ENCODE results near the gene CNGB1. TPM values are rescaled to one million over a fixed set of nuclear protein-coding genes. Genes with fewer than 3 reads are reported as not detected.
A peak's percentile ranks its signal among the peaks of the same experiment; 100 is the strongest.

The CNGB1 gene
- total and polyA plus RNA-seq, 2 experiments from 2014 or later: not detected

- no peak overlapping the region for H3K4me2 ChIP-seq
- H3K27ac ChIP-seq: no peak overlapping the region
- H2AFZ ChIP-seq: no peak overlapping the region
- no peak for TF ChIP-seq CTCF (IDR thresholded peaks at IDR 0.05; ENCODE audit: poor library complexity)
- no peak for TF ChIP-seq EZH2phosphoT487 (IDR thresholded peaks at IDR 0.05; ENCODE audit: low read depth, severe bottlenecking, unreplicated experiment)
- TF ChIP-seq EZH2 (IDR thresholded peaks at IDR 0.05; ENCODE audit: borderline replicate concordance): no peak
- no peaks in the 10 kb centered on the region for H3K9me3 ChIP-seq (ENCODE audit: low read depth)
- no peaks in the 10 kb centered on the region for H3K36me3 ChIP-seq (replicated peaks; ENCODE audit: insufficient read depth, low read depth)
- H3K4me1 ChIP-seq (ENCODE audit: insufficient read depth): peaks cover 4% of the 10 kb centered on the region
- H3K27me3 ChIP-seq: no peaks in the 10 kb centered on the region
- H3K79me2 ChIP-seq: no peaks in the 10 kb centered on the region
- WGBS (ENCODE audit: low lambda C conversion rate, missing lambda C conversion rate): 77% methylated on average over 13 of the region's 13 CpGs
- H4K20me1 ChIP-seq (ENCODE audit: insufficient read depth, poor library complexity, severe bottlenecking): no peaks in the 10 kb centered on the region
- H3K9me2 ChIP-seq (replicated peaks; ENCODE audit: insufficient read depth): no peaks in the 10 kb centered on the region
- no peak overlapping the region for H3K4me3 ChIP-seq
- DNase-seq (ENCODE audit: low spot score): peak; percentile 55
These were observed 31.7 kb downstream of the CNGB1 start for GRCh38 chr16:57938936-57939871.

GRCh38 chr16:57938484-57938883, 32.4 kb downstream of the CNGB1 start:
- Histone ChIP-seq H3K9me3 (ENCODE audit: low read depth) (no peaks in the 10 kb centered on the region), H3K4me1 (ENCODE audit: insufficient read depth) (peaks cover 4% of the 10 kb centered on the region), H3K9me2 (replicated peaks; ENCODE audit: insufficient read depth) (no peaks in the 10 kb centered on the region), H3K4me3 (no peak overlapping the region), H3K4me2 (no peak overlapping the region), H3K79me2 (no peaks in the 10 kb centered on the region), H3K27ac (no peak overlapping the region), H4K20me1 (ENCODE audit: insufficient read depth, poor library complexity, severe bottlenecking) (no peaks in the 10 kb centered on the region), H2AFZ (no peak overlapping the region), H3K36me3 (replicated peaks; ENCODE audit: insufficient read depth, low read depth) (no peaks in the 10 kb centered on the region), H3K27me3 (no peaks in the 10 kb centered on the region)
- DNase-seq (ENCODE audit: low spot score): no peak
- WGBS (ENCODE audit: low lambda C conversion rate, missing lambda C conversion rate): 100% methylated on average over 6 of the region's 6 CpGs
- no peak for TF ChIP-seq EZH2phosphoT487 (IDR thresholded peaks at IDR 0.05; ENCODE audit: low read depth, severe bottlenecking, unreplicated experiment)
- TF ChIP-seq CTCF (IDR thresholded peaks at IDR 0.05; ENCODE audit: poor library complexity): no peak
- TF ChIP-seq EZH2 (IDR thresholded peaks at IDR 0.05; ENCODE audit: borderline replicate concordance): no peak

GRCh38 chr16:57937861-57938260, 33.1 kb downstream of the CNGB1 start:
- no peak overlapping the region for H3K4me2 ChIP-seq
- H2AFZ ChIP-seq: no peak overlapping the region
- H3K79me2 ChIP-seq: no peaks in the 10 kb centered on the region

More at GRCh38 chr16:57937861-57938260, 33.1 kb downstream of the CNGB1 start:
- WGBS (ENCODE audit: low lambda C conversion rate, missing lambda C conversion rate): 70% methylated on average over 4 of the region's 4 CpGs
- no peaks in the 10 kb centered on the region for H3K36me3 ChIP-seq (replicated peaks; ENCODE audit: insufficient read depth, low read depth)
- no peaks in the 10 kb centered on the region for H3K27me3 ChIP-seq
- H4K20me1 ChIP-seq (ENCODE audit: insufficient read depth, poor library complexity, severe bottlenecking): no peaks in the 10 kb centered on the region
- no peak overlapping the region for H3K4me3 ChIP-seq
- H3K27ac ChIP-seq: no peak overlapping the region
- no peaks in the 10 kb centered on the region for H3K9me3 ChIP-seq (ENCODE audit: low read depth)
- TF ChIP-seq CTCF (IDR thresholded peaks at IDR 0.05; ENCODE audit: poor library complexity): no peak
- TF ChIP-seq EZH2 (IDR thresholded peaks at IDR 0.05; ENCODE audit: borderline replicate concordance): no peak
- no peak for TF ChIP-seq EZH2phosphoT487 (IDR thresholded peaks at IDR 0.05; ENCODE audit: low read depth, severe bottlenecking, unreplicated experiment)
- no peaks in the 10 kb centered on the region for H3K9me2 ChIP-seq (replicated peaks; ENCODE audit: insufficient read depth)
- no peak for DNase-seq (ENCODE audit: low spot score)
- peaks cover 4% of the 10 kb centered on the region for H3K4me1 ChIP-seq (ENCODE audit: insufficient read depth)
